ENCODE results near the gene CLEC10A.
"Not testable (repeated sequence)": the region's sequence is repeated elsewhere in the genome, so short reads cannot be mapped to it uniquely, and the experiment has no call there.

The CLEC10A gene

GRCh38 chr17:7079581-7080455, at the start of gene CLEC10A:
Gene CLEC10A, minus strand, starts transcription at chr17:7080251. Its CDS starts 1,439 bp downstream, at chr17:7078812.
- DNase-seq (ENCODE audit: low read depth in 3 of 3) = no peak

- DNase-seq (ENCODE audit: low read depth in 3 of 3) = no peak
Measured at GRCh38 chr17:7129311-7129710, 49.3 kb upstream of the CLEC10A start.

GRCh38 chr17:7128160-7128559, 48.1 kb upstream of the CLEC10A start:
- no peak for DNase-seq (ENCODE audit: low read depth in 3 of 3)

GRCh38 chr17:7127501-7127900, 47.5 kb upstream of the CLEC10A start:
- DNase-seq (ENCODE audit: low read depth in 3 of 3) = not testable (repeated sequence)

- not testable (repeated sequence) for DNase-seq (ENCODE audit: low read depth in 3 of 3)
Measured at GRCh38 chr17:7126386-7126785, 46.3 kb upstream of the CLEC10A start.

GRCh38 chr17:7124923-7125322, 44.9 kb upstream of the CLEC10A start:
- no peak for DNase-seq (ENCODE audit: low read depth in 3 of 3)

- no peak for DNase-seq (ENCODE audit: low read depth in 3 of 3)
Measured at GRCh38 chr17:7123844-7124243, 43.8 kb upstream of the CLEC10A start.

- DNase-seq (ENCODE audit: low read depth in 3 of 3) = no peak
Measured at GRCh38 chr17:7122381-7122780, 42.3 kb upstream of the CLEC10A start.

- DNase-seq (ENCODE audit: low read depth in 3 of 3) = not testable (repeated sequence)
Measured at GRCh38 chr17:7120635-7121034, 40.6 kb upstream of the CLEC10A start.

- DNase-seq (ENCODE audit: low read depth in 3 of 3) = no peak
Measured at GRCh38 chr17:7120123-7120522, 40.1 kb upstream of the CLEC10A start.

- no peak for DNase-seq (ENCODE audit: low read depth in 3 of 3)
Measured at GRCh38 chr17:7119314-7119713, 39.3 kb upstream of the CLEC10A start.

- DNase-seq (ENCODE audit: low read depth in 3 of 3) = no peak
Measured at GRCh38 chr17:7114875-7115614, 35.0 kb upstream of the CLEC10A start.

GRCh38 chr17:7114241-7114874, 34.3 kb upstream of the CLEC10A start, which contains the start of gene ASGR2:
Gene ASGR2, minus strand, starts transcription at chr17:7114822. Its CDS starts 582 bp downstream, at chr17:7114240.
- no peak for DNase-seq (ENCODE audit: low read depth in 3 of 3)

GRCh38 chr17:7113273-7114071, 33.4 kb upstream of the CLEC10A start:
- no peak for DNase-seq (ENCODE audit: low read depth in 3 of 3)

GRCh38 chr17:7112510-7113108, 32.6 kb upstream of the CLEC10A start:
- DNase-seq (ENCODE audit: low read depth in 3 of 3) = no peak

GRCh38 chr17:7111784-7112509, 31.9 kb upstream of the CLEC10A start:
- no peak for DNase-seq (ENCODE audit: low read depth in 3 of 3)

- DNase-seq (ENCODE audit: low read depth in 3 of 3) = no peak
Measured at GRCh38 chr17:7110617-7111306, 30.7 kb upstream of the CLEC10A start.

- DNase-seq (ENCODE audit: low read depth in 3 of 3) = no peak
Measured at GRCh38 chr17:7109461-7110322, 29.6 kb upstream of the CLEC10A start.

GRCh38 chr17:7108981-7109380, 28.9 kb upstream of the CLEC10A start:
- DNase-seq (ENCODE audit: low read depth in 3 of 3) = no peak
